MM.1S (cell line): Measurements from ENCODE around the gene BCAS3.

ENCODE experiments used
- DNase-seq: peaks from one replicate; pipeline ENCODE4 v3.0.0-alpha.2; 2015
- H2AFZ ChIP-seq: fragments of 300-600 bp; sonication (generic); 2 replicates; pipeline ENCODE4 v1.6.0; 2016; ENCODE audit warnings: antibody characterized with exemption, low read length
- H3F3A ChIP-seq: fragments of 300-600 bp; sonication (generic); 2 replicates; pipeline ENCODE4 v1.6.1; 2016; ENCODE audit warnings: mild to moderate bottlenecking, antibody characterized with exemption, low read length, moderate library complexity, mixed read lengths; ENCODE audit not compliant: insufficient read depth
- H3K27ac ChIP-seq: fragments of 300-600 bp; sonication (generic); 2 replicates; pipeline ENCODE4 v1.5.1; 2016; ENCODE audit warnings: mild to moderate bottlenecking, low read length
- H3K27me3 ChIP-seq: fragments of 300-600 bp; sonication (generic); replicated peaks from 2 replicates; pipeline ENCODE4 v1.6.0; 2016; ENCODE audit warnings: low read length; ENCODE audit not compliant: insufficient read depth
- H3K36me3 ChIP-seq: fragments of 300-600 bp; sonication (generic); replicated peaks from 2 replicates; pipeline ENCODE4 v1.6.1; 2016; ENCODE audit warnings: mild to moderate bottlenecking, low read length, mixed read lengths; ENCODE audit not compliant: insufficient read depth
- H3K4me1 ChIP-seq: fragments of 300-600 bp; sonication (generic); 2 replicates; pipeline ENCODE4 v1.6.1; 2016; ENCODE audit warnings: low read length, mixed read lengths
- H3K4me2 ChIP-seq: fragments of 300-600 bp; sonication (generic); 2 replicates; pipeline ENCODE4 v1.6.0; 2016; ENCODE audit warnings: low read depth, low read length
- H3K4me3 ChIP-seq: fragments of 300-600 bp; sonication (generic); 2 replicates; pipeline ENCODE4 v1.5.1; 2016; ENCODE audit warnings: low read length, mixed read lengths
- H3K79me2 ChIP-seq: fragments of 300-600 bp; sonication (generic); 2 replicates; pipeline ENCODE4 v1.6.1; 2016; ENCODE audit warnings: mixed run types, low read length, mixed read lengths
- H3K9ac ChIP-seq: fragments of 300-600 bp; sonication (generic); 2 replicates; pipeline ENCODE4 v1.6.1; 2016; ENCODE audit warnings: low read length, mixed read lengths
- H3K9me2 ChIP-seq: fragments of 300-600 bp; sonication (generic); replicated peaks from 2 replicates; pipeline ENCODE4 v1.6.1; 2016; ENCODE audit warnings: mild to moderate bottlenecking, low read length, mixed read lengths; ENCODE audit not compliant: insufficient read depth
- H3K9me3 ChIP-seq: fragments of 300-600 bp; sonication (generic); replicated peaks from 2 replicates; pipeline ENCODE4 v1.6.1; 2016; ENCODE audit warnings: mild to moderate bottlenecking, low read length, mixed read lengths; ENCODE audit not compliant: insufficient read depth
- H4K20me1 ChIP-seq: fragments of 300-600 bp; sonication (generic); 2 replicates; pipeline ENCODE4 v1.6.1; 2016; ENCODE audit warnings: mild to moderate bottlenecking, low read length, moderate library complexity, mixed read lengths; ENCODE audit not compliant: insufficient read depth
- EZH2 ChIP-seq: fragments of 300-600 bp; sonication (generic); optimal IDR thresholded peaks from 2 replicates; pipeline ENCODE3; 2017; ENCODE audit warnings: low read depth, mild to moderate bottlenecking, antibody characterized with exemption, low read length, mixed read lengths
- EZH2phosphoT487 ChIP-seq: fragments of 300-600 bp; sonication (generic); IDR thresholded peaks from 2 replicates; pipeline ENCODE4 v1.6.1; 2018; ENCODE audit warnings: antibody characterized with exemption, low read length
- TF ChIP-seq, protein P1 (sequence below): fragments of 300-600 bp; sonication (generic); IDR thresholded peaks from 2 replicates; pipeline ENCODE4 v1.5.1; 2016; ENCODE audit warnings: antibody characterized with exemption, low read length, mixed read lengths

BCAS3 gene

DNA sequence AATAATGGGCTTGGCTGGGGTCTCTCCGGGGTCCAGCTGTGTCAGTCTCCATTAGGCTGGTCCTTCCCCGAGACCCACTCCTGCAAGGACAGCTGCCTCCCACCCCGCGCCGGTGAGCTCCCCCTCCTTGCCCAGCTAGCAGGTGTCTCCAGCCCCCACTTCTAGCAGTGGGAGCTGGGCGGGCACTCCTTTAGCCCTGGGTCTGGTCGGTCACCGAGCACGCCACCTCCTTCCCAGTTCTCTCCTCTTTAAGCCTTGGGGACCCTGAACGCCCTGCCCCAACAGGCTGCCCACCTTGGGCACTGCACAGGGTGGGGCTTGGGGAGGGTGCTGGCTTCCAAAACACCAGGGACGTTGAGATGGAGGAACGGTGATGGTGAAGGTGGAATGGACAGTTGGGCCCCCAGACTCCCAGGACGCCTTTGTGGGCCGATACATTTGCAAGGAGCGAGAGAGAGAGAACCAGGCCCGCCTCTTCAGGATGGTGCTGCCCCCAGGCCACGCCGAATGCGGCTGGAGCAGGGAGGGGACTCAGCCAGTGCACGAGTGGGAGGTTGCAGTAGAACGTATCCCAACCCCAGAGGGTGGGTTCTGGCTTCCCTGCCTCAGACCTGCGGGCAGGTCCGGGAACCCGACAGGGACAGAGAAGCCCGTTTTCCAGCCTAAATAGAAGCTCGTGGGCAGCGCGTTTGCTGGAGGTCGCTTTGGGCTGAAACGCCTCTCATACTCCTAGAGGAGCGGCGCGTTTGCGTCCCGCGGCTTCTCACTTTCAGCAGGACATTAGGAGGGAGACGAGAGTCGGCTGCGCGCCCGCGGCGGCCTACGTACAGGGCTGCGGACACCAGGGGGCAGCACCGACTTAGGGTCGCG, 732.7 kb downstream of the BCAS3 start:
- H3K36me3 ChIP-seq, result no peaks in the 10 kb centered on the region
- peak overlapping the region; percentile 66; the same call in 1 of the 2 replicates for H3K4me2 ChIP-seq
- H4K20me1 ChIP-seq, result no peaks in the 10 kb centered on the region
- H3K9me3 ChIP-seq, result no peaks in the 10 kb centered on the region
- no peak for TF ChIP-seq EZH2
- TF ChIP-seq, protein P1, sequence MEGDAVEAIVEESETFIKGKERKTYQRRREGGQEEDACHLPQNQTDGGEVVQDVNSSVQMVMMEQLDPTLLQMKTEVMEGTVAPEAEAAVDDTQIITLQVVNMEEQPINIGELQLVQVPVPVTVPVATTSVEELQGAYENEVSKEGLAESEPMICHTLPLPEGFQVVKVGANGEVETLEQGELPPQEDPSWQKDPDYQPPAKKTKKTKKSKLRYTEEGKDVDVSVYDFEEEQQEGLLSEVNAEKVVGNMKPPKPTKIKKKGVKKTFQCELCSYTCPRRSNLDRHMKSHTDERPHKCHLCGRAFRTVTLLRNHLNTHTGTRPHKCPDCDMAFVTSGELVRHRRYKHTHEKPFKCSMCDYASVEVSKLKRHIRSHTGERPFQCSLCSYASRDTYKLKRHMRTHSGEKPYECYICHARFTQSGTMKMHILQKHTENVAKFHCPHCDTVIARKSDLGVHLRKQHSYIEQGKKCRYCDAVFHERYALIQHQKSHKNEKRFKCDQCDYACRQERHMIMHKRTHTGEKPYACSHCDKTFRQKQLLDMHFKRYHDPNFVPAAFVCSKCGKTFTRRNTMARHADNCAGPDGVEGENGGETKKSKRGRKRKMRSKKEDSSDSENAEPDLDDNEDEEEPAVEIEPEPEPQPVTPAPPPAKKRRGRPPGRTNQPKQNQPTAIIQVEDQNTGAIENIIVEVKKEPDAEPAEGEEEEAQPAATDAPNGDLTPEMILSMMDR, result peak; percentile 44
- peak overlapping the region; percentile 42; the same call in 1 of the 2 replicates for H2AFZ ChIP-seq
- DNase-seq, result peak; percentile 59
- H3K27ac ChIP-seq, result no peak overlapping the region
- H3K4me1 ChIP-seq, result no peaks in the 10 kb centered on the region
- H3K4me3 ChIP-seq, result no peak overlapping the region; the same call in 1 of the 2 replicates
- H3K79me2 ChIP-seq, result no peaks in the 10 kb centered on the region
- 0 out of 2 replicates have a peak, but pooled peaks cover 4% of the 10 kb centered on the region for H3F3A ChIP-seq
- no peaks in the 10 kb centered on the region for H3K9me2 ChIP-seq
- H3K27me3 ChIP-seq, result peaks cover 26% of the 10 kb centered on the region
- H3K9ac ChIP-seq, result no peak overlapping the region

DNA sequence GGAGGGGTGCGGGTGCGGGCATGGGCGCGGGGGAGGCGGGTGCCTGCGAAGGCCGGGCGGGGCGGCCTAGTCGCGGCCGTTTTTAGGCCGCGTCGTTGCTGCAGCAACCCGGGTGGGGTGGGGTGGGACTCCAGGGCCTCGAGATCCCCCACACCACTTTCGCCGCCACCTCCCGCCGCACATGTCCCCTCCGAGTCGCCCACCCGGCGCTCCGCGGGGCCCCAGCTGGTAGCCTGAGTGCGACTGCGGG, 733.3 kb downstream of the BCAS3 start:
- H4K20me1 ChIP-seq, result no peaks in the 10 kb centered on the region
- H3K9ac ChIP-seq, result peak overlapping the region; percentile 56; the same call in 1 of the 2 replicates
- H3K27me3 ChIP-seq, result peaks cover 25% of the 10 kb centered on the region
- no peaks in the 10 kb centered on the region for H3K9me3 ChIP-seq
- H3K4me3 ChIP-seq, result peak overlapping the region; percentile 66
- H3K4me1 ChIP-seq, result no peaks in the 10 kb centered on the region
- no peaks in the 10 kb centered on the region for H3K36me3 ChIP-seq
- H3F3A ChIP-seq, result 0 out of 2 replicates have a peak, but pooled peaks cover 4% of the 10 kb centered on the region
- H3K79me2 ChIP-seq, result no peaks in the 10 kb centered on the region
- TF ChIP-seq, protein P1, result no peak
- no peak for TF ChIP-seq EZH2
- TF ChIP-seq EZH2phosphoT487, result no peak
- peak overlapping the region; percentile 84 for H2AFZ ChIP-seq
- peak overlapping the region; percentile 87 for H3K4me2 ChIP-seq
- H3K27ac ChIP-seq, result no peak overlapping the region
- DNase-seq, result no peak
- H3K9me2 ChIP-seq, result no peaks in the 10 kb centered on the region

DNA sequence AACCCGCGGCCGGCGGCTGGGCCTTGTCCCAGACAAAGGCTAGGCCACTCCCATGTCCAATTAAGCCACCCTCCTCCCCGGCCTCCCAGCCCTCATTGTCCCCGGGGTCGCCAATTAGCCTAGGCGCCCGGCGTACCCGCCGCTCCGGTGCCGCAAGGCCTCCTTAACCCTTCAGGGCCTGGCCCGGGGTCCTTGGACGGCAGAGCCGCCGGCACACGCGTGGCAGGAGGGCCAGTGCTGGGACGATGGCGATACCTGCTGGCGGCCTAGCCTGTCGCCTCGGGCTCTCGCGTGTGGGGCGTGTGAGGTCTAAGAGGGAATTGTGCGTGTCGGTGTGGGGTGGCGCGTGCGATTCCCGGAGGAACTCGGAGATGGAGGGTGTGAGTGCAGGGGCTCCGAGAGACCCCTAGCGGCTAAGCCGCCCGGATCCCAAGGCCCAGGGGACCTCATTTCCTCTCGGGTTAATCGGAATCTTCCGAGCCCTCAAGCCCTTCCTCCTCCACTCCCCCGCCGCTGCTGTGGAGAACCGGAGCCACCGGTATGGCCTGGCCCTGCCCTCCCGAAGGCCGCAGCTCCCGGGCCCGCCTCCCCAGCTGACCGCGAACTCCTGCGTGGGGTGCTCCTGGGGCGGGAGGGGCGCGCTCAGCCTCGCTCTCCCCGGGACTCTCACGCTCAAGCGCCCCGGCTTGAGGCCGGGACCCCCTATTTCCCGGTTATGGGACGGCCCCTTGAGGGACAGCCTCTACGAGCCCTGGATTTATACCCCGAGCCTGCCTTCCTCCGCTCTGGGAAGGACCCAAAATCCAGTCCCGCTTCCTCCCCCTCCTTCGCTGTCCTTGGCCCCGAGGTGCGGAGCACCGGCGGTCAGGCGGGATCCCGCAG, 733.9 kb downstream of the BCAS3 start:
- TF ChIP-seq EZH2, result no peak
- TF ChIP-seq EZH2phosphoT487, result no peak
- Histone ChIP-seq H4K20me1 (no peaks in the 10 kb centered on the region), H3F3A (0 out of 2 replicates have a peak, but pooled peaks cover 4% of the 10 kb centered on the region), H3K9me2 (no peaks in the 10 kb centered on the region), H3K36me3 (no peaks in the 10 kb centered on the region), H3K27ac (no peak overlapping the region), H3K9ac (peak overlapping the region; percentile 56; the same call in 1 of the 2 replicates), H3K4me3 (peak overlapping the region; percentile 66), H3K79me2 (no peaks in the 10 kb centered on the region), H3K4me1 (no peaks in the 10 kb centered on the region), H3K4me2 (peak overlapping the region; percentile 87), H3K27me3 (peaks cover 20% of the 10 kb centered on the region), H2AFZ (peak overlapping the region; percentile 84), H3K9me3 (no peaks in the 10 kb centered on the region)
- DNase-seq, result peak; percentile 39
